GM12891 (cell line): ENCODE data around the gene DALRD3.

ENCODE experiments used
- PAX5 ChIP-seq: IDR thresholded peaks from 2 replicates; pipeline ENCODE4 v1.6.1; 2011; ENCODE audit warnings: low read length, moderate library complexity, mild to moderate bottlenecking; ENCODE audit not compliant: insufficient read depth, severe bottlenecking
- POLR2A ChIP-seq: IDR thresholded peaks from 2 replicates; pipeline ENCODE4 v1.6.1; 2011; ENCODE audit warnings: low read depth, low read length, control low read depth
- POLR2AphosphoS5 ChIP-seq: IDR thresholded peaks from 2 replicates; pipeline ENCODE4 v1.6.1; 2011; ENCODE audit warnings: low read depth, low read length, control low read depth
- POU2F2 ChIP-seq: IDR thresholded peaks from 2 replicates; pipeline ENCODE4 v1.6.1; 2011; ENCODE audit warnings: low read depth, mild to moderate bottlenecking, control low read depth, low read length, moderate library complexity
- SPI1 ChIP-seq: IDR thresholded peaks from 2 replicates; pipeline ENCODE4 v1.6.1; 2011; ENCODE audit warnings: low read depth, low read length, control low read depth
- TAF1 ChIP-seq: IDR thresholded peaks from 2 replicates; pipeline ENCODE4 v1.6.1; 2011; ENCODE audit warnings: low read depth, low read length, control low read depth

GRCh38 chr3:48983096-48983495 is 35.3 kb downstream of the DALRD3 start:
- TF ChIP-seq POLR2A (no peak), POLR2AphosphoS5 (no peak), TAF1 (no peak), PAX5 (no peak), SPI1 (no peak), POU2F2 (no peak)
